Ovary (tissue), 3 donors: Measurements from ENCODE around the gene UST.

Experiments used
- EP300 ChIP-seq: sonication (generic); formaldehyde crosslinking; IDR thresholded peaks from one replicate; pipeline ENCODE4 v1.6.1; 2017; ENCODE audit warnings: antibody characterized with exemption
- POLR2A ChIP-seq: fragments of 450-650 bp; IDR thresholded peaks from one replicate; pipeline ENCODE4 v1.6.1; 2017; ENCODE audit warnings: antibody characterized with exemption, mild to moderate bottlenecking, moderate library complexity
- TF ChIP-seq, protein P1 (sequence below), 3 donors: fragments of 450-650 bp in 2 of 3; fragments of 200-600 bp in 1 of 3; IDR thresholded peaks; one replicate each; pipeline versions ENCODE4 v1.5.1 to v1.8.0; 2016 to 2022; ENCODE audit warnings: antibody characterized with exemption in 3 of 3, mild to moderate bottlenecking in 1 of 3
- donor health status: DM: no; HTN: no; CAD: no.

GRCh38 chr6:149077208-149077607, 330.4 kb downstream of the UST start:
- TF ChIP-seq, protein P1, sequence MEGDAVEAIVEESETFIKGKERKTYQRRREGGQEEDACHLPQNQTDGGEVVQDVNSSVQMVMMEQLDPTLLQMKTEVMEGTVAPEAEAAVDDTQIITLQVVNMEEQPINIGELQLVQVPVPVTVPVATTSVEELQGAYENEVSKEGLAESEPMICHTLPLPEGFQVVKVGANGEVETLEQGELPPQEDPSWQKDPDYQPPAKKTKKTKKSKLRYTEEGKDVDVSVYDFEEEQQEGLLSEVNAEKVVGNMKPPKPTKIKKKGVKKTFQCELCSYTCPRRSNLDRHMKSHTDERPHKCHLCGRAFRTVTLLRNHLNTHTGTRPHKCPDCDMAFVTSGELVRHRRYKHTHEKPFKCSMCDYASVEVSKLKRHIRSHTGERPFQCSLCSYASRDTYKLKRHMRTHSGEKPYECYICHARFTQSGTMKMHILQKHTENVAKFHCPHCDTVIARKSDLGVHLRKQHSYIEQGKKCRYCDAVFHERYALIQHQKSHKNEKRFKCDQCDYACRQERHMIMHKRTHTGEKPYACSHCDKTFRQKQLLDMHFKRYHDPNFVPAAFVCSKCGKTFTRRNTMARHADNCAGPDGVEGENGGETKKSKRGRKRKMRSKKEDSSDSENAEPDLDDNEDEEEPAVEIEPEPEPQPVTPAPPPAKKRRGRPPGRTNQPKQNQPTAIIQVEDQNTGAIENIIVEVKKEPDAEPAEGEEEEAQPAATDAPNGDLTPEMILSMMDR (IDR thresholded peaks at IDR 0.05) = no peak
- TF ChIP-seq POLR2A (no peak), EP300 (no peak)
